ENCODE data around the gene SSC5D.

SSC5D gene

DNA sequence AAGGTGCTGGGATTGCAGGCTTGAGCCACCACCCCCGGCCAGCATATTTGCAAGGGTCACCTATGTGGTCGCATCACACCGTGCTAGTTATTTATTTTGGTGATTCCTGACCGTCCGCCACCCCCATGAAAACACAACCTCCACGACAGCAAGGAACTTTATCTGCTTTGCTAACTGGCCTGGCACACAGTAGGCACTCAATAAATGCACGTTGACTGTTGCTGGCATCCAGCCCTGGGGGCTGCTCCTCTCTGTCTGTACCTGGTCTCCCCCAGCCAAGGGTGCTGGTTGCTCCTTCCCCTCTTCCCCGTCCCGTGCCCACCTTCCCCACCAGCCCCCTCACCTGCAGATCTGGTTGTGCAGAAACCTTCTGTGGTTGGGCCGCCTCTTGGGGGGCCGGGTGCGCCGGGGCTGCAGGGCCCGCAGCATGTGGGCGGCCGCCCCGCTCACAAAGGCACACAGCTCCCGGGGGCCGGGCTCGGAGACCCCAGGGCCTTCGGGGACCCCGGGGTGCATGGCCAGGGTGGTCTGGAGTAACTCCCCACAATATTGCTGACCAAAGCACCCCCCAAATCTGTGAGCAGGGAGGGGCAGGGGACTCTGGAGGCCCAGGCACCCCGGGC, 24.1 kb upstream of the SSC5D start:
- Histone ChIP-seq H3K27me3 (ENCODE audit: insufficient read depth, low read length, poor library complexity) (no peaks in the 10 kb centered on the region), H3K36me3 (ENCODE audit: insufficient read depth, low read length) (no peaks in the 10 kb centered on the region), H2AFZ (ENCODE audit: low read depth, low read length) (no peak overlapping the region), H4K20me1 (ENCODE audit: insufficient read depth, low read length) (0 out of 2 replicates have a peak, but pooled peaks cover 4% of the 10 kb centered on the region), H3K4me2 (ENCODE audit: insufficient read depth, low read length) (no peak overlapping the region), H3K79me2 (ENCODE audit: insufficient read depth, low read length) (peaks cover 21% of the 10 kb centered on the region), H3K27ac (ENCODE audit: low read length) (no peak overlapping the region), H3K9me3 (ENCODE audit: insufficient read depth, low read length, severe bottlenecking) (no peaks in the 10 kb centered on the region), H3K4me1 (ENCODE audit: insufficient read depth, low read length) (peaks cover 41% of the 10 kb centered on the region), H3K4me3 (ENCODE audit: low read depth in 1 of 2, low read length in 2 of 2) (no peak overlapping the region), H3K9ac (ENCODE audit: low read depth, low read length) (no peak overlapping the region)
- ATAC-seq (ENCODE audit: insufficient read depth, low read depth) (no peak), DNase-seq (no peak)
- TF ChIP-seq, protein P1, sequence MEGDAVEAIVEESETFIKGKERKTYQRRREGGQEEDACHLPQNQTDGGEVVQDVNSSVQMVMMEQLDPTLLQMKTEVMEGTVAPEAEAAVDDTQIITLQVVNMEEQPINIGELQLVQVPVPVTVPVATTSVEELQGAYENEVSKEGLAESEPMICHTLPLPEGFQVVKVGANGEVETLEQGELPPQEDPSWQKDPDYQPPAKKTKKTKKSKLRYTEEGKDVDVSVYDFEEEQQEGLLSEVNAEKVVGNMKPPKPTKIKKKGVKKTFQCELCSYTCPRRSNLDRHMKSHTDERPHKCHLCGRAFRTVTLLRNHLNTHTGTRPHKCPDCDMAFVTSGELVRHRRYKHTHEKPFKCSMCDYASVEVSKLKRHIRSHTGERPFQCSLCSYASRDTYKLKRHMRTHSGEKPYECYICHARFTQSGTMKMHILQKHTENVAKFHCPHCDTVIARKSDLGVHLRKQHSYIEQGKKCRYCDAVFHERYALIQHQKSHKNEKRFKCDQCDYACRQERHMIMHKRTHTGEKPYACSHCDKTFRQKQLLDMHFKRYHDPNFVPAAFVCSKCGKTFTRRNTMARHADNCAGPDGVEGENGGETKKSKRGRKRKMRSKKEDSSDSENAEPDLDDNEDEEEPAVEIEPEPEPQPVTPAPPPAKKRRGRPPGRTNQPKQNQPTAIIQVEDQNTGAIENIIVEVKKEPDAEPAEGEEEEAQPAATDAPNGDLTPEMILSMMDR (IDR thresholded peaks at IDR 0.05; ENCODE audit: borderline replicate concordance, extremely low read depth, low read length, poor library complexity, severe bottlenecking): no peak
- no peak for TF ChIP-seq EZH2 (IDR thresholded peaks at IDR 0.05; ENCODE audit: borderline replicate concordance, low read depth, low read length, severe bottlenecking)

DNA sequence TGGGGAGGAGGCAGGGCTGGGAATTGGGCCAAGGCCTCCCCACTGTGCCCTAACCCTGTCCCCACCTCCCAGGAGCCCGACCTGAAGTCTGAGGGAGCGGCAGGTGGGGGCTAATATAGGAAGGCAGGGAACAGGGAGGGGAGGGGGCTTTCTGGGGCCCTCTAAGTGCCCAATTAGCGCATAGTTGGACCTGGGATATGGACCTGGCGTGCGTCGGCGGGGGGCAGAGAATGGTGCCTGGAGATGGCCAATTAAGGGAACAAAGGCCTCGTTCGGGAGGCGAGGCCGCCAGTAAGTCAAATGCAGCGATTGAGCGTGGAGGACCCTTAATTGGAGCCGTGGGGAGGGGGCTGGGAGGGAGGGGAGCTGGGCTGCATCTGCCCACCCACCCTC, 23.6 kb upstream of the SSC5D start, which contains the start of gene C19orf85:
C19orf85 (minus strand) TSS at position 90 of the 393 bp plus-strand sequence. CDS start 197 bp downstream, outside the sequence.
- Histone ChIP-seq H3K36me3 (ENCODE audit: insufficient read depth, low read length) (no peaks in the 10 kb centered on the region), H3K4me3 (ENCODE audit: low read depth in 1 of 2, low read length in 2 of 2) (no peak within 1 kb of the TSS), H3K4me1 (ENCODE audit: insufficient read depth, low read length) (peaks cover 38% of the 10 kb centered on the region), H3K9ac (ENCODE audit: low read depth, low read length) (peak within 1 kb of the TSS; percentile 7; the same call in 1 of the 2 replicates), H3K9me3 (ENCODE audit: insufficient read depth, low read length, severe bottlenecking) (no peaks in the 10 kb centered on the region), H3K4me2 (ENCODE audit: insufficient read depth, low read length) (no peak within 1 kb of the TSS), H3K27ac (ENCODE audit: low read length) (no peak within 1 kb of the TSS), H4K20me1 (ENCODE audit: insufficient read depth, low read length) (0 out of 2 replicates have a peak, but pooled peaks cover 4% of the 10 kb centered on the region), H3K27me3 (ENCODE audit: insufficient read depth, low read length, poor library complexity) (no peaks in the 10 kb centered on the region), H3K79me2 (ENCODE audit: insufficient read depth, low read length) (peaks cover 17% of the 10 kb centered on the region), H2AFZ (ENCODE audit: low read depth, low read length) (no peak within 1 kb of the TSS)
- TF ChIP-seq, protein P1 (IDR thresholded peaks at IDR 0.05; ENCODE audit: borderline replicate concordance, extremely low read depth, low read length, poor library complexity, severe bottlenecking): no peak
- TF ChIP-seq EZH2 (IDR thresholded peaks at IDR 0.05; ENCODE audit: borderline replicate concordance, low read depth, low read length, severe bottlenecking): no peak
- DNase-seq (no peak), ATAC-seq (ENCODE audit: insufficient read depth, low read depth) (no peak)

DNA sequence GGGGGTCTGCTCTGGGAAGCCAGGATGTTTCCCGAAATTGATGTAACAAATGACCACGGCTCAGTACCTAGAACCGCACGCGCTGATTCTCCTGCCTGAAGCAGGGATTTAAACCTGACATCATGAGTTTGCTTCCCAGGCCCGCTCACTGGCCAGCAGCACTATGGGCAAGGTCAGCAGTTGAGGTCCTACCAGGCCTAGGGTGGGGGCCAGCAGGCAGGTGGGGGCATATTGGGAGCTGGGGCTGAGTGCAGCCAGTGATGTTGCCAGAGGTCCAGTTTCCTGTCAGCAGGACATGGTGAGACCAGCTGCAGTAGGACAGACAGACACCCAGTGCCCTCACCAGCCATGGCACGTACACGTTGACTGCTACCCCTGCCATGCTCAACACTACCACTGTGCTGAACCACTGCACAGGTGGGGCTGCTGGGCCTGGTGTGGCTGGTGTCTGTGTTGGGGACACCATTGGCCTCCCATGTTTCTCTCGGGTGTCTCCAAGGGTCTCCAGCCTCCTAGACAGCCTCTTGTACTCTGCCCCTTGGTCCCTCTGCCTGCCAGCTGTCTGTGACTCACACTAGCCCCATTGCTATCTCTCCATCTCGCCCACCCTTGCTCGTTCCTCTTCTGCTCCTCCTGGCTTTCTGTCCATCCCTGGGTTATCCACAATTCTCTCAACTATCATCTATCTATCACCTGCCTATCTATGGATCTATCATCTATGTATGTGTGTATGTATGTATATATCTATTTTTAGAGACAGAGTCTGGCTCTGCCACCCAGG, 22.6 kb upstream of the SSC5D start:
- ATAC-seq (ENCODE audit: insufficient read depth, low read depth): no peak
- H3K9ac ChIP-seq (ENCODE audit: low read depth, low read length): no peak overlapping the region
- no peak overlapping the region for H3K4me2 ChIP-seq (ENCODE audit: insufficient read depth, low read length)
- TF ChIP-seq, protein P1 (IDR thresholded peaks at IDR 0.05; ENCODE audit: borderline replicate concordance, extremely low read depth, low read length, poor library complexity, severe bottlenecking): no peak
- TF ChIP-seq EZH2 (IDR thresholded peaks at IDR 0.05; ENCODE audit: borderline replicate concordance, low read depth, low read length, severe bottlenecking): no peak
- no peak overlapping the region for H2AFZ ChIP-seq (ENCODE audit: low read depth, low read length)
- H3K27ac ChIP-seq (ENCODE audit: low read length): no peak overlapping the region
- no peak for DNase-seq
- peaks cover 28% of the 10 kb centered on the region for H3K4me1 ChIP-seq (ENCODE audit: insufficient read depth, low read length)
- no peaks in the 10 kb centered on the region for H3K36me3 ChIP-seq (ENCODE audit: insufficient read depth, low read length)
- H3K27me3 ChIP-seq (ENCODE audit: insufficient read depth, low read length, poor library complexity): no peaks in the 10 kb centered on the region
- 0 out of 2 replicates have a peak, but pooled peaks cover 3% of the 10 kb centered on the region for H4K20me1 ChIP-seq (ENCODE audit: insufficient read depth, low read length)
- H3K4me3 ChIP-seq (ENCODE audit: low read depth in 1 of 2, low read length in 2 of 2): no peak overlapping the region
- no peaks in the 10 kb centered on the region for H3K9me3 ChIP-seq (ENCODE audit: insufficient read depth, low read length, severe bottlenecking)
- H3K79me2 ChIP-seq (ENCODE audit: insufficient read depth, low read length): peaks cover 8% of the 10 kb centered on the region

Data from DND-41 (cell line).